Loucy (cell line): ENCODE results near the gene ZER1.
"Not testable (repeated sequence)": the region's sequence is repeated elsewhere in the genome, so short reads cannot be mapped to it uniquely, and the experiment has no call there.

Experiments used
- H2AFZ ChIP-seq: fragments of 200-600 bp; sonication (generic); 2 replicates; pipeline ENCODE4 v1.6.0; 2016; ENCODE audit warnings: antibody characterized with exemption, mild to moderate bottlenecking, low read length, moderate library complexity
- H3F3A ChIP-seq: fragments of 200-600 bp; 2 replicates; pipeline ENCODE4 v1.6.0; 2016; ENCODE audit warnings: antibody characterized with exemption, low read depth, mild to moderate bottlenecking
- H3K27me3 ChIP-seq: fragments of 200-600 bp; sonication (generic); 2 replicates; pipeline ENCODE4 v1.6.1; 2014; ENCODE audit warnings: low read length, mild to moderate bottlenecking; ENCODE audit not compliant: insufficient read depth, poor library complexity, severe bottlenecking
- H3K36me3 ChIP-seq: fragments of 200-600 bp; sonication (generic); 2 replicates; pipeline ENCODE4 v1.6.1; 2016; ENCODE audit warnings: low read length; ENCODE audit not compliant: insufficient read depth
- H3K4me1 ChIP-seq: fragments of 200-600 bp; sonication (generic); 2 replicates; pipeline ENCODE4 v1.5.1; 2014; ENCODE audit warnings: low read length, mild to moderate bottlenecking; ENCODE audit not compliant: insufficient read depth, poor library complexity, severe bottlenecking
- H3K4me2 ChIP-seq: fragments of 200-600 bp; sonication (generic); 2 replicates; pipeline ENCODE4 v1.6.0; 2014; ENCODE audit warnings: antibody characterized with exemption, low read length, low read depth, mild to moderate bottlenecking; ENCODE audit not compliant: poor library complexity, severe bottlenecking
- H3K4me3 ChIP-seq: fragments of 200-600 bp; sonication (generic); 2 replicates; pipeline ENCODE4 v1.5.1; 2014; ENCODE audit warnings: low read length, mild to moderate bottlenecking, mixed read lengths; ENCODE audit not compliant: poor library complexity, severe bottlenecking
- H3K79me2 ChIP-seq: fragments of 200-600 bp; sonication (generic); 2 replicates; pipeline ENCODE4 v1.6.1; 2014; ENCODE audit warnings: low read length; ENCODE audit not compliant: insufficient read depth
- H3K9ac ChIP-seq: fragments of 200-600 bp; sonication (generic); 2 replicates; pipeline ENCODE4 v1.6.0; 2014; ENCODE audit warnings: mild to moderate bottlenecking, low read depth, low read length, moderate library complexity; ENCODE audit not compliant: poor library complexity, severe bottlenecking
- H3K9me2 ChIP-seq: fragments of 200-600 bp; sonication (generic); replicated peaks from 2 replicates; pipeline ENCODE4 v1.6.1; 2016; ENCODE audit warnings: low read depth, low read length, mixed read lengths
- H3K9me3 ChIP-seq: fragments of 200-600 bp; sonication (generic); 2 replicates; pipeline ENCODE4 v1.6.1; 2014; ENCODE audit warnings: mild to moderate bottlenecking, antibody characterized with exemption, low read length, low read depth; ENCODE audit not compliant: insufficient read depth
- H4K20me1 ChIP-seq: fragments of 200-600 bp; sonication (generic); 2 replicates; pipeline ENCODE4 v1.6.0; 2014; ENCODE audit warnings: antibody characterized with exemption, low read length, mild to moderate bottlenecking; ENCODE audit not compliant: insufficient read depth, poor library complexity, severe bottlenecking
- EZH2phosphoT487 ChIP-seq: fragments of 200-600 bp; IDR thresholded peaks from 2 replicates; pipeline ENCODE4 v1.6.1; 2018; ENCODE audit warnings: antibody characterized with exemption, mild to moderate bottlenecking, moderate library complexity, borderline replicate concordance
- TF ChIP-seq, protein P1 (sequence below): fragments of 200-600 bp; sonication (generic); conservative IDR thresholded peaks from 2 replicates; pipeline ENCODE4 v1.5.1; 2014; ENCODE audit warnings: mild to moderate bottlenecking, antibody characterized with exemption, low read length

ZER1 gene

DNA sequence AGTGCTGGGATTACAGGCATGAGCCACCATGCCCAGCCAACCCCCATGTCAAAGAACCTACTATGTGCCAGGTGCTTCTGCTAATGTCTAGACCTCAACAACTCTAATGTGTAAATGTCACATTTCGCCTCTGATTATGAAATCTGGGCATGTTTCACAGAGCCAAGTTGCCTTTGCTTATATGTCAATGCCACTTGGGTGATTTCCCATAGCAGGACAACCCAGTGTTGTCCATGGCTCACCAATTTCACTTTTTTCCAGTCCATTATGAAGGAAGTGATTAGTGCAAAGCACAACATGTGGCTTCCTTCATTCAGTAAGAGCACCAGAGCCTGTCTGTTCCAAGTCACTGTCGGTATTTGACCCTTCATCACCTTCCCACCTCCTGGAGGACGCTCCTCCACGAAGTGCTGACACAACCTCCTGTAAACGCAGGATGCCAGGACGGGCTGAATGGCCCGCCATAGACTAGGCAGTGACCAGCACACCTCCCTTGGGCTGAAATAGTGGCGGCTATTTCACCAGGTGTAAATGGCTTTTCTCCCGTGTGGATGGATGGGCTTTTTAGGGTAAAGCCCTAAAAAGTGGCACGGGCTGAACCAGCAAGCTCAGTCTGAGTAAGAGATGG lies 70.4 kb downstream of the ZER1 start:
- Histone ChIP-seq H2AFZ (no peak overlapping the region), H4K20me1 (peaks cover 2% of the 10 kb centered on the region), H3F3A (no peaks in the 10 kb centered on the region), H3K9ac (no peak overlapping the region), H3K36me3 (peaks cover 9% of the 10 kb centered on the region; the same call in 1 of the 2 replicates), H3K4me3 (no peak overlapping the region), H3K79me2 (no peaks in the 10 kb centered on the region), H3K9me2 (no peaks in the 10 kb centered on the region), H3K4me2 (no peak overlapping the region), H3K9me3 (no peaks in the 10 kb centered on the region), H3K27me3 (no peaks in the 10 kb centered on the region), H3K4me1 (no peaks in the 10 kb centered on the region)
- TF ChIP-seq EZH2phosphoT487: no peak
- TF ChIP-seq, protein P1, sequence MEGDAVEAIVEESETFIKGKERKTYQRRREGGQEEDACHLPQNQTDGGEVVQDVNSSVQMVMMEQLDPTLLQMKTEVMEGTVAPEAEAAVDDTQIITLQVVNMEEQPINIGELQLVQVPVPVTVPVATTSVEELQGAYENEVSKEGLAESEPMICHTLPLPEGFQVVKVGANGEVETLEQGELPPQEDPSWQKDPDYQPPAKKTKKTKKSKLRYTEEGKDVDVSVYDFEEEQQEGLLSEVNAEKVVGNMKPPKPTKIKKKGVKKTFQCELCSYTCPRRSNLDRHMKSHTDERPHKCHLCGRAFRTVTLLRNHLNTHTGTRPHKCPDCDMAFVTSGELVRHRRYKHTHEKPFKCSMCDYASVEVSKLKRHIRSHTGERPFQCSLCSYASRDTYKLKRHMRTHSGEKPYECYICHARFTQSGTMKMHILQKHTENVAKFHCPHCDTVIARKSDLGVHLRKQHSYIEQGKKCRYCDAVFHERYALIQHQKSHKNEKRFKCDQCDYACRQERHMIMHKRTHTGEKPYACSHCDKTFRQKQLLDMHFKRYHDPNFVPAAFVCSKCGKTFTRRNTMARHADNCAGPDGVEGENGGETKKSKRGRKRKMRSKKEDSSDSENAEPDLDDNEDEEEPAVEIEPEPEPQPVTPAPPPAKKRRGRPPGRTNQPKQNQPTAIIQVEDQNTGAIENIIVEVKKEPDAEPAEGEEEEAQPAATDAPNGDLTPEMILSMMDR: no peak

DNA sequence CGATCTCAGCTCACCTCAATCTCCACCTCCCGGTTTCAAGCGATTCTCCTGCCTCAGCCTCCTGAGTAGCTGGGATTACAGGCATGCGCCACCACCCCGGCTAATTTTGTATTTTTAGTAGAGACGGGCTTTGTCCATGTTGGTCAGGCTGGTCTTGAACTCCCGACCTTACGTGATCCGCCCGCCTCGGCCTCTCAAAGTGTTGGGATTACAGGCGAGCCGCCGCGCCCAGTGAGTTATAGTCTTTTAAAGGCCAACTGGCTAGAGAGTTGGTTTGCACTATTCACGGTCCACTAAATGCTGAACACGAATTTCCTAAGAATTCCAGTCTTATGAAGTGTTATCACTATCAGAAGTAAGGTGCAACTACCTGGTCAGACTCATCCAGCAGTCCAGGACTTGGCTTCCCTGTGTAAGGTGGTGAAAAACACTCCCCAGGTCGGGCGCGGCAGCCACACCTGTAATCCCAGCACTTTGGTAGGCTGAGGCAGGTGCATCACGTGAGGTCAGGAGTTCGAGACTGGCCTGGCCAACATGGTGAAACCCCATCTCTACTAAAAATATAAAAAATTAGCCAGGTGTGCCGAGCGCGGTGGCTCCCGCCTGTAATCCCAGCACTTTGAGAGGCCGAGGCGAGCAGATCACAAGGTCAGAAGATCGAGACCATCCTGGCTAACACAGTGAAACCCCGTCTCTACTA lies 72.5 kb downstream of the ZER1 start:
- H3K27me3 ChIP-seq, H3F3A ChIP-seq, H3K4me3 ChIP-seq, H3K4me1 ChIP-seq, H3K9me2 ChIP-seq, H3K4me2 ChIP-seq, H3K79me2 ChIP-seq, H3K9me3 ChIP-seq, H2AFZ ChIP-seq, H4K20me1 ChIP-seq, H3K9ac ChIP-seq: not testable (repeated sequence)
- H3K36me3 ChIP-seq: peaks cover 23% of the 10 kb centered on the region

DNA sequence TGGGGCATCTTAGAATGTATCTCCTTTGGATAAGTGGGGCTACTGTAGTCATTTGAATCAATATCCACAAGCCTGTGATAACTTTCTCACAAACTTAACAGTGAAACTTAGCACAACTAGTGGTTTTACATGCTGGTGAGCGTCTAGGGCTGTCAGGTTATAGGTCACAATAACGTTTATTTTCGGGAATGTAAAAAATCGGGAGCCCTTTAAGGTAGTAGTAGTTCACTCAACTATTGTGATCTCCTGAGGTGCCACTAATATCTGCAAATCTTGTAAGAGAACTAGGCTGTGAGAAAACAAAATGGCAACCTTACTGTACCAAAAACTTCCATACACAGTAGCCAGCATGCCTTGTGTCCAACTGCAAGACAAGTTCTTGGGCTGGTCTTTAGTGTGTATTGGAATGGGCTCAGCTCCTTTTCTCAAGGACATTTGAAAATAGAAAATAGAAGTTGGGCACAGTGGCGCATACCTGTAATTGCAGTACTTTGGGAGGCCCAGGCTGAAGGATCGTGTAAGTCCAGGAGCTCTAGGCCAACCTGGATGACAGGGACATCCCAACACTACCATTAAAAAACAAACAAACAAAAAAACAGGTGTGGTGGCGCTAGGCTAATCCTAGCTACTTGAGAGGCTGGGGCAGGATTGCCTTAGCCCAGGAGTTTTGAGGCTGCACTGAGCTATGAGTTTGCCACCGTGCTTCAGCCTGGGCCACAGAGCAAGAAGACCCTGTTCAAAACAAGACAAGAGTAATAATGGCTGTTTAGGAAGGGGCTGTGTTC lies 74.6 kb downstream of the ZER1 start:
- TF ChIP-seq, protein P1: no peak
- TF ChIP-seq EZH2phosphoT487: no peak
- Histone ChIP-seq H3K4me2 (no peak overlapping the region), H3K4me3 (no peak overlapping the region), H3K9ac (no peak overlapping the region), H3K4me1 (peaks cover 14% of the 10 kb centered on the region), H3K36me3 (peaks cover 44% of the 10 kb centered on the region), H2AFZ (no peak overlapping the region), H4K20me1 (peaks cover 27% of the 10 kb centered on the region), H3K27me3 (no peaks in the 10 kb centered on the region), H3F3A (no peaks in the 10 kb centered on the region), H3K79me2 (peaks cover 27% of the 10 kb centered on the region), H3K9me3 (no peaks in the 10 kb centered on the region), H3K9me2 (no peaks in the 10 kb centered on the region)
